GM11168 (cell line): ENCODE results near the gene LILRB3.
"Not testable (repeated sequence)": the region's sequence is repeated elsewhere in the genome, so short reads cannot be mapped to it uniquely, and the experiment has no call there.

Experiments
- in situ Hi-C: fragments of 300-500 bp; cut with MboI; formaldehyde crosslinking; loops from one replicate; pipeline ENCODE4 v1.12.0; 2022; ENCODE audit warnings: low sequenced_read_pairs; ENCODE audit not compliant: unreplicated experiment

LILRB3 gene

DNA sequence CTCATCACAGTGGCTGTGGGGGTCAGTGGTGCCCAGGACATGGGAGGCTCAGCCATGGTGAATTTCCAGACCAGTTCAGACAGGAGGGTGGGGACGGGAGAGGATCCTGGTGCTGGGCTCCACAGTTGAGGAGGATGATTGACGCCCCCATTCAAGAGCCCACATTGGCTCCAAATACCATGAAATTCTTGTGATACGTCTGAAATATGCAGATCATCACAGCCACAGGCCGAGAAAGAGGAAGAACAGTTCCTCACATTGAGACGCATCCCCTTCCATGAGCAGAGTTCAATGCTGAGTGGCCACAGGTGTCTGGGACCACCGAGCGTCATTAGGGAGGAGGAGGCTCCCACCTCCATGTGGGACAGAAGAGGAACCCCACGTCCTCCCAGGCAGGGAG lies 21.0 kb upstream of the LILRB3 start:
- in situ Hi-C loops, result not testable (repeated sequence)

DNA sequence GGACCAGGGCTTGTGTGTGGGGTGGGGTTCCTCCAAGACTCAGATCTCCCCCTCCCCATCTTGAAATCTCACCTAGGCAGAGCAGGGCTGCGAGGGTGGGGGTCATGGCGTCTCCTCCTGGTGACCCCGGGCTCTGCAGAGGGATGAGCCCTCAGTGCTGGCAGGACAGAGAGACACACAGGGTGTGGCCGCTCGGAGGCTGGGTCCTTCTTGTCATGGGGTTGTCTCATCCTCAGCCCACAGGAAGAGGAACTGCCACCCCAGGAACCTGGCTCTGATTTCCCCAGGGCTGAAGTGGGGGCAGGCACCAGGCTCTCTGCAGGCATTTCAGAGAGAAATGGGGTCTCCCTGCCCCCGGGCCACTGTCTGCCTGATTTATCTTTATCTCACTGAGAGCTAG lies 19.8 kb upstream of the LILRB3 start, which contains the start of gene LILRA6:
TSS of gene LILRA6 (minus strand) at position 145 of the 400 bp plus-strand sequence.
- in situ Hi-C loops, result not testable (repeated sequence)

DNA sequence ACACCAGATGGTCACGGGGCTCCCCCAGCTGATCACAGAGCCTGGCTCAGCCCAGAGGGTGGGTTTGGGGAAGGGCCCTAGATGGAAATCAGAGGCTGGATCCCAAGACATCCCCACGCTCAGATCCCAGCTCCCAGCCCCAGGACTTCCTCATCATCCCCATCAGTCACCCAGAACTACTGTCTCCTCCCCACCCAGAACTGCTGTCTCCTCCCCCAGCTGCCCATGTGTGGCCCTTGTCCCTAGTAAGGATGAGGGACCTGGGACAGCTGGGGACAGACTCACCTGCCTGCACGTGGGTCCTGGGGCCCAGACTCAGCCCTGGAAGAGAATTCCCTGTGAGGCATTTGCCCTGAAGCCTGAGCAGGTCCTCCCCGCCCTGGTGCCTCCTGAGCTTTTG lies 19.4 kb upstream of the LILRB3 start:
- in situ Hi-C loops, result not testable (repeated sequence)

DNA sequence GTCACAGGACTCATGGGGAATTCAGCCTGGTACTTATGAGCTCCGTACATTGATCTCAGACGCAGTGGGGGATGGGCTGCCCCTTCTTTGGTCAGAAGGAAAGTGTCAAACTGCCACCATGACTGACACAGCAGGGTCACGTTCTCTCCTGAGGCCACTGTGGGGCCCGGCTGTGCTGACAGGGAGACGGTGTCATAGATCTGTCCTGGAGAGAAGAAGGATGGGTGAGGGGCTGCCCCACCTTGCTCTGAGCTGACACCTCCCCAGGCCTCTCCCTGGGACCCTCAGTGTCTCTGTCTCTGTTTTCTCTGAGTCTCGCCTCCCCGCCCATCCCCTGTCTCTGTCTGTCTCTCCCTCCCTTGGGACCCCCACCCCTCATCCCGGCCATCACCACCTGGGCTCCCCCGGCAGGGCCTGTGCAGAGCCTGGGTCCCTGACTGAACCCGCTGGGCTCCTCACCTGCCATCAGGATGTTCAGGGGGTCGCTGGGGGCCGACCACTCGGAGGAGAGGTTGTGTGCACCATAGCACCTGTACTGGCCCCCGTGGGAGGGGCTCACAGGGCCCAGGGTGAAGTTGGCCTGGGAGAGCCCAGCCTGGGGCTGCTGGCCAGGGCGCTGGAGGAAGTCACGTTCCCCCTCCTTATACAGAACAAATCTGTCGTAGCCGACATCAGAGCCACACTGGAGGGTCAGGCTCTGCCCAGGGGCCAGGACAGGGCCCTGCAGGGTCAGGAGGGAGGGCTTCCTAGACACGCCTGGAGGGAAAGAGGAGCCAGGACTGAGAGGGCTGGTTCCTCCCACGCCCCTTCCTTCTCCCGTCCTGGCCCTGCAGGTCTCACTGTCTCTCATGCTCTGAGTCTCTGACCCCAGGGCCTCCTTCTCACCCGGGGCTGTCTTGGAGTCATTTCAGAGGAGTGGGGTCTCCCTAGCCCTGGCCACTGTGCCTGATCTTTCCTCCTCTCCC lies 17.8 kb upstream of the LILRB3 start:
- in situ Hi-C loops, result not testable (repeated sequence)

DNA sequence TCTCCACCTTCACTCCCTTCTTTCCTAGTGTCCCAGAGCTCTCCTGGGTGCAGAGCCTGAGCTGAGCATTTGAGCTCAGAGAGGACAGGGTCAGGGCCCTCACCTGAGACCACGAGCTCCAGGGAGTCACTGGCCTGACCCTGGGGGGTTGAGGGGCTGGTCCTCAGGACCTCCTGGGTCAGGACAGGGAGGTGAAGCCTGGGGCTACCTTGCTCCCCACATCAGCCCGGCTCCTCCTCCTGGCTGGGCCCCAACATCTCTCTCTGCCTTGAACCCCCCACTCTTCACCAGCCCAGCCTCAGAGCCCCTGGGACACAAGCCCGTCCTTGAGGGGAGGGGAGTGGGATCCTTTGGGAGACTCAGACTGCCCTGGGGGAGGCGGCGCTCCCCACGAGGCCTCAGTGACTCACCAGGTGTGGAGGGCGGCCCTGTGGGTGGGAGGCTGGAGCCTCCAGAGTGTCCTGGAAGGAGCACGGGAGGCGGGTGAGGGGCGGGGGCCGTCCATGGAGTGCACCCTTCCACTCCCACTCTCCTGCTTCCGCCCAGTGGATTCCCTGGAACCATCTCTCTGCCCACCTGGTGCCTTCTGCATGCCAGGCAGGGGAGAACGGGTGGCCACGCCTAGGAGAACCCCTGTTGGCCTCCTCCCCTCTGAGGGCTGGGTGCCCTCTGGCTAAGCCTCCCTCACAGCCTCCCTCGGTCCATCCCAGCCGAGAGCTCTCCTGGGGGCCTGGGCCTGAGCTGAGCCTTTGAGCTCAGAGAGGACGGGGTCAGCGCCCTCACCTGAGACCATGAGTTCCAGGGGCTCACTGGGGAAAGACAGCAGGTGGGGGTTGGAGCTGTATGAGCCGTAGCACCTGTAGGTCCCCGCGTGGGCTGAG lies 16.9 kb upstream of the LILRB3 start:
- in situ Hi-C loops, result not testable (repeated sequence)

DNA sequence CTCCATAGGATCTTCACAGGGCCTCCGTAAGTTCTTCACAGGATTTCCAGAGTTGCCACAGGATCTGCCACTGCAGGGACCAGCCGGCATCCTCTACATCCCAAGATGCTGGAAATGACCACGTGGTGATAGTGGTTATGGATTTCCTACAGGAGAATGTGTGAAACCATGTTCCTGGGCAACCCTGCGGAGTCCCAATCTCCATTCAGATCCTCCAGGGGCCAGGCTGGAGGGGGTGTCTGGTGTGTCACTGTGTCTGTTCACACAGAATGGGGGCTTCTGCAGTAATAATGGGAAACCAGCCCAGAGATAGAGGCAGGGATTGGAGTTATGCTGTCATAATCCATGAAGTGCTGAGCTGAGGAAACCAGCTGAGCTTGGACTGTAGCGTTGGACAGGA lies 11.1 kb upstream of the LILRB3 start:
- in situ Hi-C loops, result loop anchor here (5.0 kb wide), 1 partner anchor 57 kb away; no protein-coding TSS in a partner anchor

DNA sequence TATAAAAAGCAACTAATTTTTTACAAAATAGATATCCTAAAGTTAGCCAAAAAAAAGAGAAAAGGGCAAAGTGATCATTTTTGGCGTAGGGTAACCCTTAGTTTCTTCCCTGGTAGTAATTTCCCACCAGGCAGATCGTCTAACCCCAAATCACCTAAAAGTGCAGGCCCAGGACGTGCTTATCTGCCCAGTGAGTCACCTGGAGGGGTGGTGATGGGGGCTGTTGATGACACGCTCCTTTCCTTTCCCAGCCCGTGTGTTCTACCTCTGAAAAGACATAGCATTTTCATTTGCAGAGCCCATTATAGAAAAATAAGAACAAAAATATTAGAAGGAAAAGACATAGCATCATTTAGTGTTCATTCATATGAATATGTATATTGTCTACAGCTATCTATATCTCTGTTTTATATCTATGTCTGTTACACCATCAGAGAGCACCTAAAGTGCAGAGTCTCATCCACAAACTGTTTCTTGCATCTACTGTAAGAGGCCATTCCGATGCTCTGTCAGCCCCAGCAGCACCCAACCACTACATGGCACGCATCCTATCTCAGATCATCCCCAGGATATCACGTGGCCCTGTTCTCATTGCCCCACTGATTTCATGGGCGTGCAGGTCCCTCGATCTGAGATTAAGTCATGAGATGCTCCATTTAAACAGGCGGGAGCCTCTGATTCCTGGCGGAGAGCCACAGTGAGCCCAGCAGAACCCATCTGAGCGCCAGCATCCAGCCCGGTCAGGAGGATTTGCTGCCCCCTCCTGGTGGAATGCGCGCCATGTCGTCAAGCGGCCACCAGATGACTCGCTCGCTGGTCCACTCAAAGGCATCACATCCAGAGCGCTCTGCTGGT lies 8.5 kb upstream of the LILRB3 start:
- in situ Hi-C loops, result loop anchor here (5.0 kb wide), 1 partner anchor 54 kb away; no protein-coding TSS in a partner anchor

DNA sequence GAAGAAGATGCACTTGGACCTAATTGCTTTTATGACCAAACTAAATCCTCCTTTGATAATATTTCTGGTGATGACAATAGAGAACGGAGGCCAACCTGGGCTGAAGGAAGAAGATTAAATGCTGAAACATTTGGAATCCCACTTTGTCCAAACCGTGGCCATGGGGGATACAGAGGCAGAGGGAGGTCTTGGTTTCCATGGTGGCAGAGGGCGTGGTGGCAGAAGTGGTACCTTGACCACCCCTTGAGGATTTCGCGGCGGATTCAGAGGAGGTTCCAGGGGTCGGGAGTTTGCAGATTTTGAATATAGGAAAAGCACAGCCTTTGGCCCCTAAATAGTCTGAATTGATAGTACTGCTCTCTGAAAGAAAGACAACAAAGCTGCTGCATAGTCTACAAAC lies 7.2 kb upstream of the LILRB3 start:
- in situ Hi-C loops, result loop anchor here (5.0 kb wide), 1 partner anchor 53 kb away; no protein-coding TSS in a partner anchor

DNA sequence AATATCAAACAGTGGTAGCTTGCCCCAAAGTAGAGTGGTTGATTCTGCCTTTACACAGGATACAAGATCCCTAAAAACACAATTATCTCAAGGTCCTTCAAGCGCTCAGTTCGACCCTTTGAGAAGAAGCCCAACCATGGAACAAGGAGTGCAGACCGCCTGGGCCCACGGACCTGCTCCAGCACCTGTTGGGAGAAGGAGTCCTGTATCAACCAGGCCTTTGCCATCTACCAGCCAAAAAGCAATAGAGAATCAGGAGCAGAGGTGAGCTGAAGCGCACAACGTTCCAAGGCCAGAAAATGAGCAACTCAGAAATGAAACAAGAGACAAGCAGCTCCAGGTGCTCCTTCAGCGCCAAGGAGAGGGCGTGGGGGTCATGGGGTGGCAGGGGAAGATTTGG lies 6.3 kb upstream of the LILRB3 start:
- in situ Hi-C loops, result no loop called here

DNA sequence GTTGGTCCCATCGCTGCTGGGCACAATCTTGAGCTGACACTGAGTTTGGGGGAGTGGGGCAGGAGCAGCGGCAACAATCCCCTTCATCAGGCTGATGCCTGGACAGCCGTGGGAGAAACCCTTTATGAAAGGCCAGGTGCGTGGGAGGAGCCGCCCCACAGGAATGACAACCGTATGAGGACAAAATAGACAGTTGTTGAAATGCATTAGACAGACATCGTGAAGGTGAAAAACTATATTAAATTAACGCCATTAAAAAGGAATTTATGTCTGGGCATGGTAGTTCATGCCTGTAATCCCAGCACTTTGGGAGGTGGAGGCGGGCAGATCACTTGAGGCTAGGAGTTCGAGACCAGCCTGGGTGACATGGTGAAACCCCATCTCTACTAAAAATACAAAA lies 1.8 kb upstream of the LILRB3 start:
- in situ Hi-C loops, result not testable (repeated sequence)

DNA sequence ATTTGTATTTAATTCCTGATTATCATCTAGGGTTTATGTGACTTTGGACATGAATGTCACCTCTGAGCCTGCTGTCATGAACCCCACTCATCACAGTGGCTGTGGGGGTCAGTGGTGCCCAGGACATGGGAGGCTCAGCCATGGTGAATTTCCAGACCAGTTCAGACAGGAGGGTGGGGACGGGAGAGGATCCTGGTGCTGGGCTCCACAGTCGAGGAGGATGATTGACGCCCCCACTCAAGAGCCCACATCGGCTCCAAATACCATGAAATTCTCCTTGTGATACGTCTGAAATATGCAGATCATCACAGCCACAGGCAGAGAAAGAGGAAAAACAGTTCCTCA lies 1.1 kb upstream of the LILRB3 start:
- in situ Hi-C loops, result not testable (repeated sequence)

DNA sequence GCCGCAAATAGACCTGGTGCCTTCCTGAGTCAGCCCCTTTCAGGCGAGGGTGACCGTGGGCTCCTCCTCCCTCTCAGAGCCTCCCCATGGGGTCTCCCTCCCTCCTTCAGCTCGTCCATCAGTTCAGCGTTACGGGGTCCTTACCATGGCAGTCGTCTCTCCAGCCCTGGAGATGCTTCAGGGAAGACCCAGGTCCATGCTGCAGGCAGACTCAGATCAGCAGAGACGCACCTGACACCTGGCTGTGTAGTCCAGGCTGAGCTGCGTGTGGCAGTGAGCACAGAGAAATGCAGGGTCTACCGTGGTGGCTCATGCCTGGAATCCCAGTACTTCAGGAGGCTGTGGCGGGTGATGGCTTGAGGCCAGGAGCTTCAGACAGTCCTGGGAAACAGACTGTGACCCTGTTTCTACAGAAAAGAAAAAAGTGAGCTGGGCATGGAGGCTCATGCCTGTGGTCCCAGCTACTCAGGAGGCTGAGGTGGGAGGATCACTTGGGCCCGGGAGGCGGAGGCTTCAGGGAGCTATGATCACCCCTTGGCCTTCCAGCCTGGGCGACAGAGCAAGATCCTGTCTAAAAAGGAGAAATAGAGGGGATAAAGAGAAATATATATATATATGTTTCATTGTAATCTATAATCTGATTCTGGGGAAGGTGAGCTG lies 600 bp upstream of the LILRB3 start:
- in situ Hi-C loops, result not testable (repeated sequence)

DNA sequence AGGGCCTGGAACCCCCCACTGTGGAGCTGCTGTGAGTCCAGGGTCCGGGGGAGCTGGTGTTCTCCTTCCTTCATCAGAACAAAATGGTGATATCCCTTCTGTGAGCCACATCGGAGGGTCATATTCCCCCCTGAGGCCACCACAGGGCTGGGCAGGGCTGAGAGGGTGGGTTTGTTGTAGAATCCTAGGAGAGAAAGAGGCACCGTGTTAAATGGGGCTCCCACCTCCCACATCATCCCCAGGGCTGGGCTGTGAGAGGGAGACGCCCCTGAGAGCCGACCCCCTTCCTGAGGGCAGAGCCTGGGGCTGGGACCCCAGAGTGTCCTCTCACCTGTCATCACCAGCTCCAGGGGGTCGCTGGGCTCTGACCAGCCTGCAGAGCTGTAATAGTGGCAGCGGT lies 860 bp downstream of the LILRB3 start:
- in situ Hi-C loops, result not testable (repeated sequence)

DNA sequence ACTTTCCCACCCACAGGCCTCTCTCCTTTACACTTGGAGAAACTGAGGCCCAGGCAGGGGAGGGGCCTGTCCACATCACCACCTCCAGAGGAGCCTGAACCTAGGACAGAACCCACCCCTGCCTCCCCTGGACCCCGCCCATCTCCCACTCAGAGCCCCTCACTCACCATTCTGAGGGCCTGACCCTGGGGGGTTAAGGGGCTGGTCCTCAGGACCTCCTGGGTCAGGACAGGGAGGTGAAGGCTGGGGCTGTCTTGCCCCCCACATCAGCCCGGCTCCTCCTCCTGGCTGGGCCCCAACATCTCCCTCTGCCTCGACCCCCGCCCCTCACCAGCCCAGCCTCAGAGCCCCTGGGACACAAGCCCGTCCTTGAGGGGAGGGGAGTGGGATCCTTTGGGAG lies 3.1 kb downstream of the LILRB3 start:
- in situ Hi-C loops, result not testable (repeated sequence)

DNA sequence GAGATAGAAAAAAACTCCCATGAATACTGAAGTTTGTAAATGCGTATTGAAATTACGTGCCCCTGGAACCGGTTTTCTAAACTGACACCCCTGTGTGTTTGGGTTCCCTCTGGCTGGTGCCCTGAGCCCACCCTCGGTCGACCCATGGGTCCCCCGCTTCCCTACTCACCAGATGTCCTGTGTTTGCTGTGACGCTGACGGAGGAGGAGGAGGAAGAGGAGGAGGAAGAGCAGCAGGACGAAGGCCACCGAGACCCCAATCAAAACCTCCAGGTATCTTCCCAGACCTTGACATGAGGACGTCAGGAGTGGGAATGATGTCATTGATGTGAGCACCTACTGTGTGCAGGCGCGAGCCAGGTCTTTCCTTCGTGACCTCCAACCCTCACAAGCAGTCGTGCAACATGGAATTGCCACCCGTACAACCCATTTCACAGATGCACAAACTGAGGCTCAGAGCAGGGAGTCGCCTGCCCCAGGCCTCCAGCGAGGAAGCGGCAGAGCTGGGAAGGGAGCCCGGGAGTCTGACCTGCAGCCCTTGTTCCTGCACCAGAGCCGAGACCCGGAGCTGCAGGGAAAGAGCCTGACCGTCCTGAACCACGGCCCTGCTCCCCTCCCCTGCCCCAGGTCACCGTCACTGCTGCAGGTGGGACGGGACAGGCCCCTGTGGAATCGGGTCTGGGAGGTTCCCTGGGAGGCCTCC lies 3.7 kb downstream of the LILRB3 start:
- in situ Hi-C loops, result no loop called here

DNA sequence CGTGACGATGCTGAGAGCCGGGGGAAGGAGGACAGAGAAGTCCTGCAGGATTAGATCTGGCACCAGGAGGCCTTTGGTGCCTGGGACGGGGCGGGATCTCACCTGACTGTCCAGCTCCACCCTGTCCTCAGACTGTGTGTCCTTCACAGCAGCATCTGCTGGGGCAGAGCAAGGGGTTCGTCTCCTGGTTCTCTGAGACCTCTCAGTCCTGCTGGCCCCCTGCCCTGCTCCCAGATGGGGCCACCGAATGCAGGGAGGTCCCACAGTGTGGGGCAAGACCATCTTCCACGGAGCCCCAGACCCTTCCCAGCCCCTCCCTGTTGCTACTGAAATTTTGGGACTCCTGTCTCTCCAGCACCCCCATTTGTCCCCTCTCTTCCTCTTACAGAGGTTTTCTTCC lies 4.5 kb downstream of the LILRB3 start:
- in situ Hi-C loops, result no loop called here

DNA sequence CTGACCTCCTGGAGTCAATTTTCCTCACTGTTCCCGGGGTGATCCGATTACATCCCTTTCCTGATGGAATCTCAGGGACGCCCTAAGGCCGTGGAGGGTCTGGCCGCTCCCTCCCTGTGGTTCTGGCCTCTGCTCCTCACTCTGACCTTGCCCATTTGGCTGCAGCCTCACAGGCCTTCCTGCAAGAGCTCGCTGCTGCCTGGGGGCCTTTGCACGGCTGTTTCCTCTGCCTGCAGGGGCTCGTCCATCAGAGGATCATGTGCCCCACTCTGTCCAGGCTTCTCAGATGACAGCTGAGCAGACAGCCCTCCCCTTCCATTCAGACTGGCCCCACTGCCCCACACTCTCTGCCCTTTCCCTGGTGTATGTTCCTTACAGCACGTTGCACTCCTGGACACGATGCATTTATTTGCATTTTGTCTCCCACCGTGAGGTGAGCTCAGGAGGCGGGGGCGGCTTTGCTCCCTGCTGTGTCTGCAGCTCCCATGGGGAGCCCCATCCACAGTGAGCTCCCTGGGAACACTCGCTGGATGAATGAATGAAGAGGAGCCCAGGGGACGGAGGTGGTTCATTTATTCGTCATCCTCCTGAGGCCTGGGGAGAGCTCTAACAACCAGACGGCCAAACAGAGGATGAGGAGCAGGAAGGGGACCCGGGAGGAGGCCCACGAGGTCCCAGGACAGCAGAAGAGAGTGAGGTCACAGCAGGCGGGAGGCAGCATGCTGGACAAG lies 5.1 kb downstream of the LILRB3 start:
- in situ Hi-C loops, result not testable (repeated sequence)

DNA sequence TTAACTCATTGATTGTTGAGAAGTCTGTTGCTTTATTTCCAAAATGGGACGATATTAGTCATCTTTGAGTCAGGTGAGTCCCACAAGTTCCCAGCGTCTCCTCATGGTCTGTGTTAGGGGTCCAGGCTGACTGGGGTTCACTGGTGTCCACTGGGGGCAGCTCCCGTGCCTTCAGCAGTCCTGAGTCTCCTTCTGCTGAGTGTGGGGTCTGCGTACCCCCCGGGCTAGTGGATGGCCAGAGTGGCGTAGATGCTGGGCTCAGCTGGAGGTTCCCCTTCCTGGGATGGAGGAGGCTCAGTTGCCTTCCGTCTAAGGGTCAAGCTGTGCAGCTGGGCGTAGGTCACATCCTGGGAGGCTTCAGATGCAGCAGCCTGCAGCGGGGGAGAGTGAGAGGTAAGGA lies 5.9 kb downstream of the LILRB3 start:
- in situ Hi-C loops, result no loop called here
